ENCODE results near the gene MARCKSL1.

DNA sequence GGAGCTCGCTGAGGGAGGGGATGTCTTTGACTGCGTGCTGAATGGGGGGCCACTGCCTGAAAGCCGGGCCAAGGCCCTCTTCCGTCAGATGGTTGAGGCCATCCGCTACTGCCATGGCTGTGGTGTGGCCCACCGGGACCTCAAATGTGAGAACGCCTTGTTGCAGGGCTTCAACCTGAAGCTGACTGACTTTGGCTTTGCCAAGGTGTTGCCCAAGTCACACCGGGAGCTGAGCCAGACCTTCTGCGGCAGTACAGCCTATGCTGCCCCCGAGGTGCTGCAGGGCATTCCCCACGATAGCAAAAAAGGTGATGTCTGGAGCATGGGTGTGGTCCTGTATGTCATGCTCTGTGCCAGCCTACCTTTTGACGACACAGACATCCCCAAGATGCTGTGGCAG is 27.7 kb upstream of the MARCKSL1 start:
- no peak for TF ChIP-seq POLR2A (IDR thresholded peaks at IDR 0.05; ENCODE audit: low read depth, low read length)
- TF ChIP-seq POLR2AphosphoS5 (IDR thresholded peaks at IDR 0.05; ENCODE audit: low read depth, low read length): no peak
- TF ChIP-seq TAF1 (IDR thresholded peaks at IDR 0.05; ENCODE audit: low read depth, low read length): no peak

Measured in GM12891 (cell line).